CD4-positive, CD25-positive, alpha-beta regulatory T cell (primary cell): ENCODE measurements around the gene INCA1. TPM values are rescaled to one million over a fixed set of nuclear protein-coding genes. Genes with fewer than 3 reads are reported as not detected.

Experiments used
- ATAC-seq, 2 donors: fragments of 150-1000 bp; cut with Tn5 transposase; one replicate each; pipeline ENCODE4 v1.10.0; 2021; ENCODE audit warnings: low read depth in 2 of 2, moderate number of reproducible peaks in 2 of 2, moderate library complexity in 1 of 2
- DNase-seq, 3 donors: peaks; one replicate each; pipeline versions ENCODE4 v3.0.0 to v3.0.0-alpha.2; 2012 to 2022; ENCODE audit warnings: mixed read lengths in 1 of 3
- H3K27ac ChIP-seq: one replicate; pipeline ENCODE4 v1.7.0; 2013; ENCODE audit warnings: mild to moderate bottlenecking, low read length; ENCODE audit not compliant: insufficient read depth, poor library complexity, severe bottlenecking
- H3K27me3 ChIP-seq: one replicate; pipeline ENCODE4 v1.7.0; 2013; ENCODE audit warnings: low read length; ENCODE audit not compliant: control insufficient read depth, insufficient read depth
- H3K36me3 ChIP-seq: one replicate; pipeline ENCODE4 v1.7.0; 2013; ENCODE audit warnings: mild to moderate bottlenecking, low read length, moderate library complexity; ENCODE audit not compliant: control insufficient read depth, insufficient read depth
- H3K4me1 ChIP-seq: 2 replicates; pipeline ENCODE4 v1.7.0; 2013; ENCODE audit warnings: mild to moderate bottlenecking, low read length; ENCODE audit not compliant: insufficient read depth, control insufficient read depth, poor library complexity, severe bottlenecking
- H3K4me3 ChIP-seq: one replicate; pipeline ENCODE4 v1.7.0; 2013; ENCODE audit warnings: low read depth, mild to moderate bottlenecking, low read length, moderate library complexity
- H3K9me3 ChIP-seq, 2 experiments: 1 replicate in 1 of 2; 2 replicates in 1 of 2; pipeline ENCODE4 v1.7.0; 2013; ENCODE audit warnings: low read length in 2 of 2, mild to moderate bottlenecking in 1 of 2, moderate library complexity in 1 of 2; ENCODE audit not compliant: control insufficient read depth in 2 of 2
- H3K27ac Mint-ChIP-seq, 3 donors: one replicate each; pipeline ENCODE4 v1.8.0; 2020 to 2022; ENCODE audit warnings: mild to moderate bottlenecking in 3 of 3, mixed read lengths in 3 of 3, moderate library complexity in 2 of 3
- H3K27me3 Mint-ChIP-seq: one replicate; pipeline ENCODE4 v1.8.0; 2022; ENCODE audit warnings: mild to moderate bottlenecking, mixed read lengths
- H3K36me3 Mint-ChIP-seq: one replicate; pipeline ENCODE4 v1.8.0; 2020; ENCODE audit warnings: mixed read lengths
- H3K4me1 Mint-ChIP-seq, 4 donors: one replicate each; pipeline ENCODE4 v1.8.0; 2020 to 2022; ENCODE audit warnings: mixed read lengths in 4 of 4, mild to moderate bottlenecking in 1 of 4
- H3K4me3 Mint-ChIP-seq, 4 donors: one replicate each; pipeline ENCODE4 v1.8.0; 2020 to 2022; ENCODE audit warnings: mild to moderate bottlenecking in 4 of 4, mixed read lengths in 4 of 4, moderate library complexity in 3 of 4
- H3K9me3 Mint-ChIP-seq, 7 donors: one replicate each; pipeline ENCODE4 v1.8.0; 2020 to 2022; ENCODE audit warnings: mixed read lengths in 7 of 7, mild to moderate bottlenecking in 3 of 7, moderate library complexity in 2 of 7
- polyA plus RNA-seq, 4 donors: library from polyadenylated mRNA; unstranded; fragments of 300-500 nt; fragmentation: Illumina TruSeq; gene quantifications; one replicate each; pipeline ENCODE4 v1.2.3, GENCODE V29; 2021
- total RNA-seq: library from RNA; stranded (reverse); gene quantifications from one replicate; pipeline ENCODE4 v1.2.3, GENCODE V29; 2022

The INCA1 gene
- total and polyA plus RNA-seq, 5 donors from 2014 or later: 0.99 TPM; not detected in 4

DNA sequence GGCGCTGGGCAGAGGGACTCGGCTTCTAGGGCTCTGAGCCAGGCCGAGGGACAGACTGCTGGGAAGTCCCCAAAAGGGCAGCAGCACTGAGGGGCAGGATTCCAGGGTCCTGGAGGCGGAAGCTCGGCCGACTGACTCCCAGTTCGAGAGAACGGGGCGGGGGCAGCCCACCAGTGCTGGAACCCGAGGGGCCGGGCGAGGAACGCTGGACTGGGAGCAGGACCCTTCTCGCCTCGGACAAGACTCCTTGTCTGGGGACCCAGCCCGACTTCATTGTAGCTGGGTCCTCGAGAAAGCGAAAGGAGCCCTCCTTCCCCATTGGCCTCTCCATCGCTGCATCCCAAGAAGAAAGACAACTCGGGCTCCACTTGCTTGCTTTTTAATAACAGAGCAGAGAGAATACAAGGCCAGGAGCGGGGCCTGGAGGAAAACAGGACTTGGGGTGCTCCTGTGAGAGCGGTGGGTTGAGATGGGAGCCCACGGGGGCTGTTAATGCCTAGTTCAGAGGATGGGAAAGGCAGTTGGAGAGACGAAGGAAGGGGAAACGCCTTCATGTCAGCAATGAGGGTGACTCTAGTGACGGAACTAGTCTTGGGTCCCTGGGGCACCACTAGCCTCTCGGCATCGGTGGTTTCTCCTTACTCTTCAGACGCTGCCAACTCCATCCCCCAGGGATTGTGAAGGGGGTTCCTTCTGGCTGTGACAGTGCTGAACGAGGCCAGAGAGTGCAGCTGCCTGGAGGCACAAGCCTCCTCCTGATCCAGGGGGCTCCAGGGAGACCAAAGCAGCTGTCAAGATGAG, 9.4 kb downstream of the INCA1 start:
- ATAC-seq: no peak
- peak overlapping the region; percentile 88 to 96 (median 94) for H3K27ac Mint-ChIP-seq
- no peak for DNase-seq

DNA sequence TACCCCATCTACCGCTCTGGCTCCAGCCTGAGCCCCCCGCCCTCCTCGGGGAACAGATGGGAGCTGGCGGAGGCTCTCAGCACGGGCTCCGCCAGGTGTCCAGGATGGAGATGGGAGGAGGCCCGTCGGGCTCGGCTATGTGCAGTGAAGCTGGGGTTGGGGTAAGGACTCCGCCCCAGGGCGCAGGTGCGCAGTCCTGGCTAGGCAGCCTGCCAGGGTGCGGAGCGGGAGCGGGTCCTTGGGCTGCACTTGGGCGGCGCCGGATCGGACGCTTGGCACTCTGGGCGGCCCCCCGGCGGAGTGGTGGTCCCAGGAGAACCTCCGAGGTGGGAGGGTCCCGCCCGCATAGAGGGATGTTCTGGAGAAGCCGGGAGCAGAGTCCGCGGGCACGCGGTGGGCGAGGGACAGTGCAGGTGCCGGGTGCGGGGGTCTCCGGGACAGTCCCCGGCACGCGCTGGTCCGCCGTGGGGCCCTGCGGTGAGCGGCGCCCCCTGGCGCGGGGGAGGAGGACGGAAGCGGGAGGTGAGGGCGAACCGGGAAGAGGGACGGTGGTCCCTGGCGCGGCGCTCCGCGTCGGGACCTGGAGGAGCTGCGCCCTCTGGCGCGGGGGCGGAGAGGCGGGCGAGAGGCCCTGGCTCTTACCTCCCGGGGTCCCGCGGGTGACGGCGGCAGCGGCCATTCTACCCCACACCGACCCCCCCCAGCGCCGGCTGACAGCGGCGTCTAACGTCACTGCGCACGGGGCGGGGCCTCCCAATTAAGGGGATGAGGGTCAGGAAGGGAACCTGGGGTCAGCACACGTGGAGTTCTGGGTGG, 10.2 kb downstream of the INCA1 start, which contains the start of gene CAMTA2:
Gene CAMTA2, minus strand, starts transcription at position 725 of the 816 bp plus-strand sequence. CDS start 1,453 bp downstream, outside the sequence.
- H3K27me3 ChIP-seq: no peaks in the 10 kb centered on the region
- H3K4me3 ChIP-seq: peak within 1 kb of the TSS; percentile 82
- peaks cover 17% of the 10 kb centered on the region for H3K36me3 ChIP-seq
- Mint-ChIP-seq H3K9me3 (no peaks in the 10 kb centered on the region), H3K4me3 (peak within 1 kb of the TSS; percentile 91 to 96 (median 94)), H3K36me3 (peaks cover 14% of the 10 kb centered on the region), H3K4me1 (peaks cover 18 to 49% (median 38%) of the 10 kb centered on the region in 4 donors), H3K27me3 (no peaks in the 10 kb centered on the region), H3K27ac (peak within 1 kb of the TSS; percentile 94 to 97 (median 96))
- no peaks in the 10 kb centered on the region for H3K9me3 ChIP-seq
- H3K4me1 ChIP-seq: peaks cover 38% of the 10 kb centered on the region
- DNase-seq (peak; percentile 82 to 89 (median 85)), ATAC-seq (peak; percentile 91 to 92)
- peak within 1 kb of the TSS; percentile 93 for H3K27ac ChIP-seq

More for the DNA sequence above, 9.4 kb downstream of the INCA1 start:
- H3K4me3 ChIP-seq: peak overlapping the region; percentile 82
- no peaks in the 10 kb centered on the region for H3K27me3 Mint-ChIP-seq
- no peaks in the 10 kb centered on the region for H3K9me3 Mint-ChIP-seq
- H3K4me1 Mint-ChIP-seq: peaks cover 18 to 43% (median 36%) of the 10 kb centered on the region in 4 donors
- H3K36me3 ChIP-seq: peaks cover 9% of the 10 kb centered on the region
- H3K4me3 Mint-ChIP-seq: peak overlapping the region; percentile 91 to 96 (median 94)
- H3K9me3 ChIP-seq: no peaks in the 10 kb centered on the region
- H3K36me3 Mint-ChIP-seq: peaks cover 7% of the 10 kb centered on the region
- H3K27ac ChIP-seq: peak overlapping the region; percentile 93
- H3K4me1 ChIP-seq: peaks cover 38% of the 10 kb centered on the region
- H3K27me3 ChIP-seq: no peaks in the 10 kb centered on the region

DNA sequence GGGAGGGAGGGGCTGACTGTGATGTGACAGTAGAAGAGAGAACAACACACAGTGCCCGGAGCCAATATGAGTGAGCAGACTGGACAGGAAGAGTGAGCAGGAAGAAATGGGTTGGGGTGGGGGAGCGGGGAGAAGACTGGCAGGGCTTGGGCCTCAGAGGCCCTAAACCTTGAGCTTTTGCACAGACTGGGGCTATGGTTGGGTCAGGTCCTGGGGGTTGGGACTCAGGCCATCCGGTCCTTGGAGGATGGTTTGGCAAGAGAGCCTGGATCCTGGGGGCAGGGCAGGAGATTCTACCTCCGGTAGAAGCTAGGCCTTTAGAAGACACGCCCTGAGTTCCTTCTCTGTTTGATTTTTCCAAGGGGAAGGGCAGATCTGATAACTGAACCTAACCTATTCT, 10.9 kb downstream of the INCA1 start:
- Histone ChIP-seq H3K9me3 (no peaks in the 10 kb centered on the region), H3K36me3 (peaks cover 22% of the 10 kb centered on the region), H3K4me3 (peak overlapping the region; percentile 47), H3K27me3 (no peaks in the 10 kb centered on the region), H3K4me1 (peaks cover 38% of the 10 kb centered on the region), H3K27ac (peak overlapping the region; percentile 93)
- Mint-ChIP-seq H3K9me3 (no peaks in the 10 kb centered on the region), H3K36me3 (peaks cover 14% of the 10 kb centered on the region), H3K27ac (peak overlapping the region; percentile 94 to 97 (median 96)), H3K4me1 (peaks cover 18 to 55% (median 38%) of the 10 kb centered on the region in 4 donors), H3K4me3 (peak overlapping the region; percentile 91 to 96 (median 94)), H3K27me3 (no peaks in the 10 kb centered on the region)
- no peak for DNase-seq
- ATAC-seq: no peak

DNA sequence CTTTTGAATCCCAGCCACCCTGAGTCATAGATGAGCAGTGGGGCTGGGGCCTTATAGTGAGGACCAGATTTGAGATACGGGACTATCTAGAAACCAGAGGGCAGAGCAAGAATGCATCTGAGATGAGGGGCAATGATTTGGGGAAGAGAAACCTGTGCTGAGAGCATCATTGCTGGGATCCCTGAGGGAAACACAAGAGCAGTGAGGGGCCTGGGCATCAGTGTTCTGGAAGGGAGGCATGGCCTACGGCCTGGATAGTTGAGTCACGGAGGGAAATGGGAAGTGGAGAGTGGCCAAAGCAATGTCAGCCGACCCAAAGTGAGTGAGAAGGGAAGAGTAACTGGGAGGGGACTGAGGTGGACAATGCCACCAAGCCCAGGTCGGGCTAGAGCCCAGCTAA, 15.0 kb downstream of the INCA1 start:
- peaks cover 25% of the 10 kb centered on the region for H3K4me1 ChIP-seq

GRCh38 chr17:4980644-4981216, 16.6 kb downstream of the INCA1 start:
- Mint-ChIP-seq H3K27ac (peak overlapping the region; percentile 75 to 95 (median 88)), H3K27me3 (no peaks in the 10 kb centered on the region), H3K9me3 (no peaks in the 10 kb centered on the region), H3K36me3 (peaks cover 41% of the 10 kb centered on the region), H3K4me1 (peaks cover 9 to 39% (median 19%) of the 10 kb centered on the region in 4 donors), H3K4me3 (peak overlapping the region; percentile 15 to 61 (median 50))
- Histone ChIP-seq H3K4me1 (peaks cover 10% of the 10 kb centered on the region), H3K27ac (no peak overlapping the region), H3K4me3 (peak overlapping the region; percentile 37), H3K27me3 (no peaks in the 10 kb centered on the region), H3K36me3 (peaks cover 59% of the 10 kb centered on the region), H3K9me3 (no peaks in the 10 kb centered on the region)
- DNase-seq (peak; percentile 30 to 84 (median 71)), ATAC-seq (peak; percentile 80 to 84)

More for the DNA sequence above, 15.0 kb downstream of the INCA1 start:
- Histone ChIP-seq H3K36me3 (peaks cover 50% of the 10 kb centered on the region), H3K27me3 (no peaks in the 10 kb centered on the region), H3K27ac (no peak overlapping the region), H3K4me3 (no peak overlapping the region), H3K9me3 (no peaks in the 10 kb centered on the region)
- Mint-ChIP-seq H3K27me3 (no peaks in the 10 kb centered on the region), H3K27ac (no peak overlapping the region), H3K36me3 (peaks cover 33% of the 10 kb centered on the region), H3K9me3 (no peaks in the 10 kb centered on the region), H3K4me3 (peak overlapping the region in 3 of 4 donors; percentile 31 to 68 (median 46)), H3K4me1 (peaks cover 9 to 51% (median 28%) of the 10 kb centered on the region in 4 donors)
- DNase-seq (no peak), ATAC-seq (no peak)

DNA sequence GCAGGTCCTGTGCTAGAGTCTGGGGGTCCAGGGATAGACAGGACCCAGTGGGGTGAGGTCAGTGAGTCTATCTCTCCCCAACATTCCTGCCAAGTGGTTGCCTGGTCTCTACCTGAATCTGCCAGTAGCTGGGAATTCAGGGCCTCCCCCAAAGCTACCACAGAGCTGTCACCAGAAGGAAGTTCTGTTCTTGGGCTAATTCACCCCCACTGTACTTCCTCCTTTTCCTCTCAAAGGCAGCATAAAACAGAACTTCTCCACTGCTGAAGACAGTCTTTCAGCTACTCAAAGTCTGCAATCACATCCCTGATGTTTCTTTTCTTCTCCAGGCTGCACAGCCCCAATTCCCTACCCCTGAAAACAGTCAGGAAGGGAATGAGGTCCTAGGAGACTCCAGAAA, 18.6 kb downstream of the INCA1 start:
- ATAC-seq (no peak), DNase-seq (no peak)
- no peak overlapping the region for H3K4me3 ChIP-seq
- no peaks in the 10 kb centered on the region for H3K27me3 ChIP-seq
- H3K9me3 Mint-ChIP-seq: no peaks in the 10 kb centered on the region
- H3K4me1 ChIP-seq: peaks cover 9% of the 10 kb centered on the region
- peaks cover 65% of the 10 kb centered on the region for H3K36me3 ChIP-seq
- peaks cover 51% of the 10 kb centered on the region for H3K36me3 Mint-ChIP-seq
- H3K9me3 ChIP-seq: no peaks in the 10 kb centered on the region
- no peak overlapping the region for H3K27ac Mint-ChIP-seq
- H3K27me3 Mint-ChIP-seq: no peaks in the 10 kb centered on the region
- peaks cover 4 to 38% (median 16%) of the 10 kb centered on the region in 4 donors for H3K4me1 Mint-ChIP-seq
- H3K27ac ChIP-seq: no peak overlapping the region
- H3K4me3 Mint-ChIP-seq: no peak overlapping the region

GRCh38 chr17:4974115-4974670, 23.1 kb downstream of the INCA1 start:
- no peaks in the 10 kb centered on the region for H3K27me3 ChIP-seq
- H3K27me3 Mint-ChIP-seq: no peaks in the 10 kb centered on the region
- H3K27ac ChIP-seq: no peak overlapping the region
- ATAC-seq (no peak), DNase-seq (no peak)
- no peak overlapping the region for H3K4me3 Mint-ChIP-seq
- peaks cover 49% of the 10 kb centered on the region for H3K36me3 Mint-ChIP-seq
- H3K4me1 Mint-ChIP-seq: peaks cover 0 to 15% (median 13%) of the 10 kb centered on the region in 4 donors
- no peaks in the 10 kb centered on the region for H3K9me3 ChIP-seq
- H3K4me1 ChIP-seq: peaks cover 8% of the 10 kb centered on the region
- H3K9me3 Mint-ChIP-seq: no peaks in the 10 kb centered on the region
- H3K36me3 ChIP-seq: peaks cover 62% of the 10 kb centered on the region
- H3K27ac Mint-ChIP-seq: peak overlapping the region in 2 of 3 donors; percentile 12 to 47
- no peak overlapping the region for H3K4me3 ChIP-seq
